HG03342 (cell line): Measurements from ENCODE around the gene CLCNKA.
A peak's percentile ranks its signal among the peaks of the same experiment; 100 is the strongest.

Source experiments
- ATAC-seq: cut with Tn5 transposase; IDR thresholded peaks from one replicate; pipeline ENCODE4 v1.9.1; 2021; ENCODE audit warnings: mild to moderate bottlenecking, moderate library complexity; ENCODE audit not compliant: unreplicated experiment

The CLCNKA gene

GRCh38 chr1:16076031-16076864 lies 54.4 kb downstream of the CLCNKA start:
- no peak for ATAC-seq

- ATAC-seq: no peak
Observed at GRCh38 chr1:16076865-16077238, 55.0 kb downstream of the CLCNKA start.

GRCh38 chr1:16077406-16078245 lies 55.8 kb downstream of the CLCNKA start:
- ATAC-seq: no peak

GRCh38 chr1:16078925-16079656 lies 57.3 kb downstream of the CLCNKA start:
- peak; percentile 61 for ATAC-seq

- no peak for ATAC-seq
Observed at GRCh38 chr1:16080422-16081150, 58.8 kb downstream of the CLCNKA start.

GRCh38 chr1:16081636-16082035 lies 59.8 kb downstream of the CLCNKA start:
- ATAC-seq: no peak

GRCh38 chr1:16082283-16083038 lies 60.6 kb downstream of the CLCNKA start:
- no peak for ATAC-seq

GRCh38 chr1:16083486-16083885 lies 61.6 kb downstream of the CLCNKA start:
- ATAC-seq: no peak
